TTC549 (cell line): ENCODE data around the gene CAMK1.

ENCODE experiments used
- FAIRE-seq: peaks from 2 replicates; lab custom pipeline; 2012; peaks lifted over from hg19 to GRCh38; lab: Jason Lieb, UNC

CAMK1 gene

DNA sequence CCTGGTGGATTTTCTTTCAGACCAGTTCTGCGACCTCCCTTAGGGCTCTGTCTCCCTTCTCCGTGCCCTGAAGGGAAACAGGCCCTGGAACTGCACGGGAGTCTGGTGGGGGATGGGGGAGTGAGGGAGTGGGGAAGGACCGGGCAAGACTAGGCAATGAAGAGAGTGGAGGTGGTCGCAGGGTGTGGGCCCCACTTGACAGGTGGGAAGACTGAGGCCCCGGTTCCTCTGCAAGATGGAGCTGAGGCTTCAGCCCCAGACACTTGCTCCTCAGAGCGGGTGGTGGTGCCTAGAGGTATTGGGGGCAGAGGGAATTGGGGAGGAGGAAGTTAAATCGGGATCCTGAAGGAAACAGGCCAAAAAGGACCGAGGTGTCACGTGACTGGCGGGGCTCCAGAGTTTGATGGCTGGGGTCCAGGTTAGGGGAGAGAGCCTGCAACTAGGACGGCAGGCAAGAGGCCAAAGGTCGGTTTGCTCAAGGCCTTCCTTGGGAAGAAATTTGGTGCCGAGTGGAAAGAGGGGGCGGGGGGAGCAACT is 597 bp upstream of the CAMK1 start:
- FAIRE-seq, result no peak

DNA sequence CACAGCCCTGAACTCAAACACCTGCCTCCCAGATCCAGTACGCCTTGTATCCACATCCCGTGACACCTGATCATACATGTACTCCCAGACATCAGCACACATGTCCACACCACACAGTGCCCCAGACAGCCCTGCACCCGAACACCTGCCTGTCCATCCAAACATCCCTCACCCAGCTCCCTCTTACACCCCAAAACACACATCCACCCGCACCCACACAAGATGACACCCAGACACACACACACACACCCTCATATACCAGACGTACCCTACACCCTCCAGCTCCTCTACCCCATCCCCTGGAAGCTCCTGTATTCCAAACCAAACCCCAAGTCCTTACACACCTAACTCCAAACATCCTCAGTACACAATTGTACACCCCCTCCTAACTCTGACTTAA is 735 bp downstream of the CAMK1 start:
- no peak for FAIRE-seq

DNA sequence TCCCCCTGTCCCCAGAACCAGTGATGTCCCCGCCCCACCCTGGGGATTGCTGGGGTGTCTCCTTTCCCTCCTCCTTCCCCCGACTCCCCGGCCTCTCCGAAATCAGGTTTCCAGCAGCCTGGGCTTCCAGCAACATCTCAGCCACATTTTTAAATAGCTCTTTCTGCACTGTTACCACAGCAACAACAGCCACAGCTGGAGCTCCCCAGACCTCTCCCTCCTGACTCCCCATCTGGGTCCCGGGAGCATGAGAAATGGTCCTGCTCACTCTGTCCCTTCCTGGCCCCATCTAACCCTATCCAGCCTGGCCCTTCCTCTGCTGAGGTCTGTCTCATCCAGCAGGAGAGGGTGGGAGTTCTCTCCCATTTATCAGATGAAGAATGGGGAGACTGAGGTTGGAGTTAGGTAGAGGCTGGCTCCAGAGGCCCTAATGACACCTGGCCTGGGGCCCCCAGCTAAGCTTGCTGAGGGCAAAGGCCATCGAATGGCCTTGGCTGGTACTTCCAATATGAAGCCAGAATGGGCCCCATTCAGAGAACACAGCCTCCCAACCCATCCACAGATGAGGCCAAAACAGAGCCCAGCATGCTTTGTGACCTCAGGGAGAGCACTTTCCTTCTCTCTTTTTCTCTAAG is 1.5 kb downstream of the CAMK1 start:
- no peak for FAIRE-seq

DNA sequence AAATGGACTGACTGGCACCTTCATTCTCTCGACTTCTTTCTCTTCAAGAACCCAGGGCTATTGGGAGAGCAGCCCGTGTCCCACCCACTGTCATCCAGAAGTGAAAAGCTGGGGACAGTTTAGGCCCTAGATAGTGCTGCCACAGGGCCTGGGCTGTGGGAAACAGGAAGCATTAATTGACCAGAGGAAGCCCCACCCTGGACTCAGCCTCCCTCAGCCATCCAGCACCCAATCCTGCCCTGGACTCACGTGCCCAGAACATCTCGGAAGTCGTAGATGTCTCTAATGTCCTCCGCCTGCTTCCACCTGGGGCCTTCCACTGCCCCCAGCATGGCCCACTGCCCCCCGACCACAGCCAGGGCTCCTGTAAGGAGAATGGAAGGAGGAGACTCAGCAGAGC is 2.3 kb downstream of the CAMK1 start:
- no peak for FAIRE-seq

DNA sequence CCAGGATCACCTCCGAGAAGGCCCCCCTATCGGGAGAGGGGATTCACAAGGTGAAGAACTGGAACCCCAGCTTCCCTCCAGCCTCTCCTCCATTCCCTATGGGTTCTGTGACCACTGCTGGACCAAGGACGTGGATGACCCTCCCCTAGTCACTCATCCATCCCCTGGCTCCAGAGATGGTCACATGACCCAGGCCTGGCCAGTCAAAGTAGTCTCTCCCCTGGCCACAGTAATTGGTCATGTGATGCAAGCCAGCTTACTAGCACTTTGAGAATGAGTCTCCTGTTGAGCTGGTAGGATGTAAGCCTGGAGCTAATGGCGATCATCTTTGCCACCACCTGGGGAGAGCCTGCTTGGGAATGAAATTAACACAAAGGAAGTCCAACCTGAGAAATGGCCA is 3.9 kb downstream of the CAMK1 start:
- no peak for FAIRE-seq

DNA sequence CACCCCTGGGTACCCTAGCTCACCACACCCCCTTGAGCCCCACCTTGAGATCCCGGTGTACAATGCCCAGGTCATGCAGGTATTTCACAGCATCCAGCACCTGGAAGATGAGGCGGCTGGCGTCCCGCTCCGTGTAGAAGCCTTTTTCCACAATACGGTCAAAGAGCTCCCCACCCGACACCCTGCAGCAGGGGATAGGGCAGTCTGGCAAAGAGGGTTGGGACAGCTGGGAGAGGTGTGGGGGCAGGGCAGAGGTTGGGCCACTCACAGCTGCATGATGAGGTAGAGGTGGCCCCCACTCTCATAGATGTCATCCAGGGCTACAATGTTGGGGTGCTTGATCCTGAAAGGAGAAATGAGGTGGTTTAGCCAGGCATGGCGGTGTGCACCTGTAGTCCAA is 6.9 kb downstream of the CAMK1 start:
- FAIRE-seq, result no peak

DNA sequence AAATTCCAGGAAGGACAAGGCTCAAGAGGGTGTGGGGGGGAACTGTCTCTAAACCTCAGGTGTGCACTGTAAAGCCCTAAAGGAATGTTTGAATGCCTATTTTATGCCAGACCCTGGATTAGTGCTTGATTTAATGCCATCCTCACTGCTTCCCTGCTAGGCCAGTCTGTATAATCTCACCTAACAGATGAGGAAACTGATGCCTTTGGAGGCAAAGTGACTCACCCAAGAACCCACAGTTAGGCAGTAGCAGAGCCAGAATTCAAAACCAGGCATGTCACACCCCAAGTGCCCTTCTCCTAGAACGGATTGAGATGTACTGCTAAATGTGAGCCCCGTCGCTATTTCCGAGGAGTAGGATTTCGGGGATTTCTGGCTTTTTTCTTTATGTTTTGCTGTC is 7.8 kb downstream of the CAMK1 start:
- no peak for FAIRE-seq

DNA sequence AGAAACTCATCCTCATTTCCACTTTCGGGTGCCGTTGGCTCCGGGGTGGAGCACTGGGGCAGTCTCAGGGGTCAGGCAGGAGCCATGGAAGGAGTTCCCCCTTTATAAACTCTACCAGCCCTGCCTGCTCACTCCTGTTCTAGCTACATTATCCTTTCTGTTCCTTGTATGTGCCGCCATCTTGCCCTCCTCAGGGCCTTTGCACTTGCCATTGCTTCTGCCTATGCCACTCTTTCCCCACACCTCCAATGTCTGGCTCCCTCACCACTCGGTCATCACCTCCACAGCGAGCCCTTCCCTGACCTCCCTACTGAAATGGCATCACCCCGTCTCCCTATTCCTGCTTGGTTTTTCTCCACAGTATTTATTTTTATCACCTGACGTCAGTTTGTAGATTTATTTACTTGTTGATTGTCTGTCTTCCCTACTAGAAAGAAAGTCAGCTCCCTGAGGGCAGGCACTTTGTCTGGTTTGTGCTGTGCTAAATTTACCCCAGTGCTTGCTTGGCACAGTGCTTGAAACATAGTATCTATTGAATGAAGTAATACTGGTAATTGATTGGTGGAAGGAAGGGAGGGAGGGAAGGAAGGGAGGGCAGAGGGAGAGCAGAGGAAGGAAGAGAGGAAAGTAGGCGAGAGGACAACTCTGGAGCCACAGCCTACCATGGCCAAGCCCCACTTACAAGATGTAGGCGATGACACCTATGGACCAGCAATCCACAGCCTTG is 8.8 kb downstream of the CAMK1 start:
- no peak for FAIRE-seq

DNA sequence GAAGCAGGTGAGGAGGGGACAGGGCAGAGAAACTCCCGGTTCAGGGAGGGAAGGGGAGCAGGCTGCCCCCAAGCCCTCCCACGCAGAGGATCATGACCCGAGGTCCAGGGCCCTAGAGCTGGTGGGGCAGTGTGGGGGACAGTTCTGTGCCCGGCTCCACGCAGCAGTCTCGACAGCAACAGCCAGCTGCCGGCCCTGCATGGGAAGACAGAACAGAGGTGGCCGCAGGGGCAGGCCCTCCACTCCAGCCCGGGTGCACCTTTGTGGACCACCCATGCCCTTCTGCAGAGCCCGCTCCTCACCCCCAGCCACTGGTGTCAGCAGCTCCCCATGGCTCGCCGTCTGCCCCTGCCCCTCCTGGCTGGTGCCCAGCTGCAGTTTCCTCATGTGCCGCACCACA is 12.3 kb downstream of the CAMK1 start:
- no peak for FAIRE-seq

DNA sequence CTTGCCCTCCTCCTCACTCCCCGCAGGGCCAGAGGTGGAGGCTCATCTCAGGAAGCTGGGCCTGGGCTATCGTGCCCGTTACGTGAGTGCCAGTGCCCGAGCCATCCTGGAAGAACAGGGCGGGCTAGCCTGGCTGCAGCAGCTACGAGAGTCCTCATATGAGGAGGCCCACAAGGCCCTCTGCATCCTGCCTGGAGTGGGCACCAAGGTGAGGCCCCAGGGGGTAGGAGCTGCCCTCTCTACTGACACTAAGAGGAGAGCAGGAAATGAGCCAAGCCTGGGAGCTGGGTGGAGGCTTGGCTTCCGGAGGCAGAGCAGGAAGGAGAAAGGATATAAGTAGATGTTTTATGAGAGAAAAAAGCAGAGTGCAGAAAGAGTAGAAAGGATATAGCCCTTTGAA is 15.1 kb downstream of the CAMK1 start:
- FAIRE-seq, result no peak

DNA sequence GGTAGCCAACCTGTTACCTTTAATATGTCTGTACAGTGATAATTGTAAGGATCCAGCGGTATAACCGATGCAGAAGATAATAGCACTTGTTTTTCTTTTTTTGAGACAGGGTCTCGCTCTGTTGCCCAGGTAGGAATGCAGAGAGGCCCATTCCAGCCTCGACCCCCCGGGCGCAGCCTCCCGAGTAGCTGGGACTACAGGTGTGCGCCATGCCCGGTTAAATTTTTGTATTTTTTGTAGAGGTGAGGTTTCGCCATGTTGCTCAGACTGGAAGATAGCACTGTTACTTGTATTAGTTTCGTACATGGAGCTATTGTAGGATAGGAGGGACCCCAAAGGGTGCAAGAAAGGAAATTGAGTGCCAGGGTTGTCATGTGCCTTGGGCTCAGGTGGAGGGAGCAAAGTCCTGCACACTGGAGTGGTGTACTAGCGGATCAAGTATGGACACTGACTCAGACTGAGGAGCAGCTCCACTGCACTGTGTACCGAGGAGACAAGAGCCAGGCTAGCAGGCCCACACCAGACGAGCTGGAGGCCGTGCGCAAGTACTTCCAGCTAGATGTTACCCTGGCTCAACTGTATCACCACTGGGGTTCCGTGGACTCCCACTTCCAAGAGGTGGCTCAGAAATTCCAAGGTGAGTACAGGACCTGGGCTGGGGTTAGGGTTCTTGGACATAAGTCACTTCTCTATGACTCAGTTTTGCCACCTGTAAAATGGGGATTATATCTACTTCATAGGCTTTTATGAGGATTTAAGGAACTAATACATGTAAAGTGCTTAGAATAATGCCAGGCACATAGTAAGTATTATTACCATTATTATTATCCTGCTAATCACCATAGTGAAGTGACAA is 19.0 kb downstream of the CAMK1 start:
- FAIRE-seq, result no peak

DNA sequence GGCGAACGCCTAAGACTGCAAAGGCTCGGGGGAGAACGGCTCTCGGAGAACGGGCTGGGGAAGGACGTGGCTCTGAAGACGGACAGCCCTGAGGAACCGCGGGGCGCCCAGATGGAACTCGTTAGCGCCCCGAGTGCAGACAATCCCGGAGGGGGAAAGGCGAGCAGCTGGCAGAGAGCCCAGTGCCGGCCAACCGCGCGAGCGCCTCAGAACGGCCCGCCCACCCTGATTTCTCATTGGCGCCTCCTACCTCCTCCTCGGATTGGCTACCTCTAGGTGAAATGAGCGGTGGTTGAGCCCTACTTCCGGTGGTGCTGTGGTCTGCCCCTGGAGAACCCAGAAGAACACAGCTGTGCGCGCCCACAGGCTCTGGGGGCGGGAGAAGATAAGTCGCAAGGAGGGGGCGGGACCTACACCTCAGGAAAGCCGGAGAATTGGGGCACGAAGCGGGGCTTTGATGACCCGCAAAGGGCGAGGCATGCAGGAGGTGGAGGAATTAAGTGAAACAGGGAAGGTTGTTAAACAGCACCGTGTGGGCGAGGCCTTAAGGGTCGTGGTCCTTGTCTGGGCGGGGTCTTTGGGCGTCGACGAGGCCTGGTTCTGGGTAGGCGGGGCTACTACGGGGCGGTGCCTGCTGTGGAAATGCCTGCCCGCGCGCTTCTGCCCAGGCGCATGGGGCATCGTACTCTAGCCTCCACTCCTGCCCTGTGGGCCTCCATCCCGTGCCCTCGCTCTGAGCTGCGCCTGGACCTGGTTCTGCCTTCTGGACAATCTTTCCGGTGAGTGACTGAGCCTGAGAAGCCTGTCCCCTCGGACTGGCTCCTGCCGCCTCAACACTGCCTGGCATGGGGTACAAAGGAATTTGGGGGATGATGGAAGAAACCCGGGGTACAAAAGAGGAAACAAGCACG is 19.8 kb downstream of the CAMK1 start, which contains the start of gene OGG1:
OGG1 (plus strand) TSS at position 308 of the 911 bp plus-strand sequence; CDS start at position 643, 335 bp downstream.
- FAIRE-seq, result peak; percentile 53

DNA sequence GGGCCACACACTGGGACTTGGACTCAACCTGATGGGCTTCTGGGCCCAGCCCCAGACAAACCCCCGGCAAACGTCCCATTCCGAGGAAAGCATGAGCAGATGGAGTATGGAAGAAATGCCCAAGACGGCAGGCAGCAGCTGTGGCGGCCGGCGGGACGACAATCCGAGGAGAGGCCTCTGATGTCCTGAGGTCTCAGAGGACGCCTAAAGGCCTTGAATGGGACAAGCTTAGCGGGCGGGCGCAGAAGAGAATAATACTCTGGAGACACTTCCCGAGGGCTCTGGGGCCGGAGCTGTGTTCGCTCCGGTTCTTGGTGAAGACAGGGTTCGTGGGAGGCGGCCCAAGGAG is 20.5 kb downstream of the CAMK1 start:
- FAIRE-seq, result no peak

DNA sequence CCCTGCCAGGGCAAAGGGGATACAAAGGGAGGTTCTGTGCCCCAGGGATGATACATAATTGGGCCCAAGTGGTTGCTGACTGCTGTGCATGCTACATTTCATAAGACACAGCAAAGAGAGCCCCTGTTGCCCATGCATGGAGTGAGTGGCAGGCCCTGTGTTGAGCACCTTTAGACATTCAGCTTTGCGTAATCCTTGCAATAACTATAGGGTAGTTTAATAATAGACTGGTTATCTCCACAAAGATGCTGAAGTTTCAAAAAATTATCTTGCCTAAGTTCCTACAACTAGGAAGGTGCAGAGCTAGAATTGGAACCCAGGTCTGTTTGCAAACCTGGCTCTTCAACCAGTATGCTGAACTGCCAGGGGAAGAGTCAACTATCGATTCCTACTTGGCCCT is 21.7 kb downstream of the CAMK1 start:
- no peak for FAIRE-seq

DNA sequence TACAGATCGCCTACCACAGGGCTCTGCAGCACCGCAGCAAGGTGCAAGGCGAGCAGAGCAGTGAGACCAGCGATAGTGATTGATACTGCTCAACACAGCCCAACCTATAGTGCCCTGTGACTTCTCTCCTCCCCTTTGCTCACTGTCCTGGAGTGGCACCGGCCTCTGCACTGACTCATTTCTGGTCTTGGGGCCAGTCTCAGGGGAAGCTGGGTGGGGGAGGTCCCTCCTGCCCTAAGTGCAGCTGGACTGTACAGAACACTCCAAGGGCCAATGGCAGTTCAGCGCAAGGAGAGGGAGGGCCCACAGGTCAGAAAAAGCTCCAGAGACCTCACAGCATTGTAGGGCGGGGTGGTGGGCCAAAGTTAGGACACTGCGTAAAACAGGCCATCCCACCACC is 22.5 kb downstream of the CAMK1 start:
- FAIRE-seq, result no peak

DNA sequence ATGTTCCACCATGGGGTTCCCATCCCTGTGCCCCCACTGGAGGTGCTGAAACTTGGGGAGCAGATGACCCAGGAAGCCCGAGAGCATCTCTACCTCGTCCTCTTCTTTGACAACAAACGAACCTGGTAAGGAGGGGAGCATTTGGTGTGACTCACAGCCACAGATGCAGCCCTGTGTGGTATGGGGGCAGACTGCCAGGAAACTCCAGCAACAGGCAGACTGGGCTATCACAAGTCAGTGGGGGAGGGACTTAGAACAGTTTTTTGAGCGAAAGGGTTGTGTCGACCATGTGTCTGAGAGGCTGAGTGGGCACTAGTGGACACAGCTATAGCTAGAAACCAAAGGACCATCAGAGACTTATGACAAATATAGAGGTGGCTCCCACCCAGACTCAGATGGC is 23.4 kb downstream of the CAMK1 start:
- no peak for FAIRE-seq

DNA sequence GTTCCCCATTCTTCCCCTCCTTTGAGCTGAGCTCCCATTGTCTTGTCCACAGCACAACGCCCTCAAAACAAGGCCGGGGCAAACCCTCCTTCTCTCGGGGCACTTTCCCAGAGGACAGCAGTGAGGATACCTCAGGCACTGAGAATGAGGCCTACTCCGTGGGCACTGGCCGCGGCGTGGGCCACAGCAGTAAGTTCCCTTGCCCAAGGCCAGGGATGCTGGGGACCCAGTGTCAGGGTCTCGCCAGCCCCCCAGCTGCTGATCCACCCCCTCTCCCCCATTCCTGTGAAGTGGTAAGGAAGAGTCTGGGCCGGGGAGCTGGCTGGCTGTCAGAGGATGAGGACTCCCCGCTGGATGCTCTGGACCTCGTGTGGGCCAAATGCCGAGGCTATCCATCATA is 24.2 kb downstream of the CAMK1 start:
- no peak for FAIRE-seq

DNA sequence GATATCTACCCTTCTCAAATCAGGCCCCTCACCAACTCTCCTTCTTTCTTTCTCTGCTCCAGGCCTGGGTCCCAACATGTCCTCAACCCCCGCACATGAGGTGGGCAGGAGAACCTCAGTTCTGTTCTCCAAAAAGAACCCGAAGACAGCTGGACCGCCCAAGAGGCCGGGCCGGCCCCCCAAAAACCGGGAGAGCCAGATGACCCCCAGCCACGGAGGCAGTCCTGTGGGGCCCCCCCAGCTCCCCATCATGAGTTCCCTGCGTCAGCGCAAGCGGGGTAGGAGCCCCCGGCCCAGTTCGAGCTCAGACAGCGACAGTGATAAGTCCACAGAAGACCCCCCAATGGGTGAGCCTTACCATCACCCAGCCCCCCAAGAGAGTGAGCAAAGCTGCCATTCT is 25.6 kb downstream of the CAMK1 start:
- no peak for FAIRE-seq

DNA sequence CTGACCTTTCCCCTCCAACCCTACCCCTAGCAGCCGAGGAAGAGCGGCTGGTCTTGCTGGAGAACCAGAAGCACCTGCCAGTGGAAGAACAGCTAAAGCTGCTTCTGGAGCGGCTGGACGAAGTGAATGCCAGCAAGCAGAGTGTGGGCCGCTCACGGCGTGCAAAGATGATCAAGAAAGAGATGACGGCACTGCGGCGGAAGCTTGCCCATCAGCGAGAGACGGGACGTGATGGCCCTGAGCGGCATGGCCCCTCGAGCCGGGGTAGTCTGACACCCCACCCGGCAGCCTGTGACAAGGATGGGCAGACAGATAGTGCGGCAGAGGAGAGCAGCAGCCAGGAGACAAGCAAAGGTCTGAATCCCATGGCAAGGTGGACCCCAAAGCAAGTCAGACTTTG is 26.2 kb downstream of the CAMK1 start:
- no peak for FAIRE-seq

DNA sequence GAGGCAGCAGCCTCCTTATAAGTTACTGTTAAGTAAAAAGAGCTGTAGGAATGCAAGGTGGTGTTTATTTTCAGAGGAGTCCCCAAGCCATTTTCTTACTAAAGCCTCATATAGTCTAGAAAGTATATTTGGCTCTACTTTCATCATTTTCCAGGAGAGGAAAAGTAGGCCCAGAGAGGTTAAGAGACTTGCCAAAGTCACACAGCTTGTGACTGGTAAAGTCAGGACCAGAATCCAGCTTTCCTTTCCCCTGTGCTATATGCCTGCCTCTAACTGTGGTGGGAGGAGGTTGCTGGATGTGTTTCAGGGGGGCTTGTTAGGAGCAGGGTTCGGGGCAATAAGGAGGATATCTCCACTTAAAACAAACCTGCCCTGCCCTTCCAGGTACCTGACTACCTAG is 27.2 kb downstream of the CAMK1 start:
- no peak for FAIRE-seq

DNA sequence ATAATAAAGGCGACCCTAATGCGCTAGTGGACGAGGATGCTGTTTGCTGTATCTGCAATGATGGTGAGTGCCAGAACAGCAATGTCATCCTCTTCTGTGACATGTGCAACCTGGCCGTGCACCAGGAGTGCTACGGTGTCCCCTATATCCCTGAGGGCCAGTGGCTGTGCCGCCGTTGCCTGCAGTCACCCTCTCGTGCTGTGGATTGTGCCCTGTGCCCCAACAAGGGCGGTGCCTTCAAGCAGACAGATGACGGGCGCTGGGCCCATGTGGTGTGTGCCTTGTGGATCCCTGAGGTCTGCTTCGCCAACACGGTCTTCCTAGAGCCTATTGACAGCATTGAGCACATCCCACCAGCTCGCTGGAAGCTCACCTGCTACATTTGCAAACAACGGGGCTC is 30.6 kb downstream of the CAMK1 start:
- no peak for FAIRE-seq

DNA sequence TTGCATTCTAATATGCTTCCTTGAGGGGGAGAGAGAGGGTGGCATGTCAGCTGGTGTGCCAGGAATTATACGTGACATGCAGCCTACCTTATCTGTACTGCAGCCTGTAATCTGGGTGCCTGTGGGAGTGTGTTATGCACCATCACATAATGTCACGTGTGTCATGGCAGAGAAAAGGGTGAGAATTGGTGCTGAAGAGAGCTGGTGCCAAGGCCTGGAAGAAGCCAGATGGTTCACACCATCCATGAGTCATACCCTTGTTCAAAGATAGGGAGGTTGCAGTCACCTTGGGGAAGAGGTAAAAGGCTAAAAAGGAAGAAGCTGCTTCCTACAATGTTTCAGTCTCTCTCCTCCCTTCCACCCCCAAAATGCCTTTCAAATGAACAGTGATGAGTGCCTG is 32.9 kb downstream of the CAMK1 start:
- no peak for FAIRE-seq
